SK-N-SH (cell line): Measurements from ENCODE around the gene LAMA4.
"Not testable (repeated sequence)": the region's sequence is repeated elsewhere in the genome, so short reads cannot be mapped to it uniquely, and the experiment has no call there.

Experiments used
- CHD2 ChIP-seq: fragments of 150-350 bp; IDR thresholded peaks from 2 replicates; pipeline ENCODE4 v1.6.1; 2018; ENCODE audit warnings: low read length; ENCODE audit not compliant: partially characterized antibody
- FOSL2 ChIP-seq: IDR thresholded peaks from 2 replicates; pipeline ENCODE4 v1.4.0; 2012; ENCODE audit warnings: low read depth, mild to moderate bottlenecking, moderate library complexity, borderline replicate concordance
- GABPA ChIP-seq: IDR thresholded peaks from 2 replicates; pipeline ENCODE4 v1.4.0; 2012; ENCODE audit warnings: low read depth, mild to moderate bottlenecking
- JUND ChIP-seq: IDR thresholded peaks from 2 replicates; pipeline ENCODE4 v1.4.0; 2012
- POLR2AphosphoS5 ChIP-seq: IDR thresholded peaks from 2 replicates; pipeline ENCODE4 v1.6.1; 2012; ENCODE audit warnings: low read depth, low read length
- RFX5 ChIP-seq: IDR thresholded peaks from 2 replicates; pipeline ENCODE4 v1.6.1; 2012; ENCODE audit warnings: mild to moderate bottlenecking, improper control_type of control experiment, low read length
- SIN3A ChIP-seq: IDR thresholded peaks from 2 replicates; pipeline ENCODE4 v1.6.1; 2012; ENCODE audit warnings: low read depth, mild to moderate bottlenecking, low read length, moderate library complexity, borderline replicate concordance
- TAF1 ChIP-seq: IDR thresholded peaks from 2 replicates; pipeline ENCODE4 v1.6.1; 2012; ENCODE audit warnings: low read depth, mild to moderate bottlenecking, low read length, moderate library complexity, borderline replicate concordance
- TEAD4 ChIP-seq: IDR thresholded peaks from 2 replicates; pipeline ENCODE4 v1.4.0; 2012; ENCODE audit warnings: mild to moderate bottlenecking, borderline replicate concordance; ENCODE audit not compliant: insufficient read depth
- TF ChIP-seq, protein P1 (sequence below): fragments of 200-600 bp; sonication (generic); IDR thresholded peaks from 2 replicates; pipeline ENCODE4 v1.6.1; 2017; ENCODE audit warnings: antibody characterized with exemption, mild to moderate bottlenecking, moderate library complexity

DNA sequence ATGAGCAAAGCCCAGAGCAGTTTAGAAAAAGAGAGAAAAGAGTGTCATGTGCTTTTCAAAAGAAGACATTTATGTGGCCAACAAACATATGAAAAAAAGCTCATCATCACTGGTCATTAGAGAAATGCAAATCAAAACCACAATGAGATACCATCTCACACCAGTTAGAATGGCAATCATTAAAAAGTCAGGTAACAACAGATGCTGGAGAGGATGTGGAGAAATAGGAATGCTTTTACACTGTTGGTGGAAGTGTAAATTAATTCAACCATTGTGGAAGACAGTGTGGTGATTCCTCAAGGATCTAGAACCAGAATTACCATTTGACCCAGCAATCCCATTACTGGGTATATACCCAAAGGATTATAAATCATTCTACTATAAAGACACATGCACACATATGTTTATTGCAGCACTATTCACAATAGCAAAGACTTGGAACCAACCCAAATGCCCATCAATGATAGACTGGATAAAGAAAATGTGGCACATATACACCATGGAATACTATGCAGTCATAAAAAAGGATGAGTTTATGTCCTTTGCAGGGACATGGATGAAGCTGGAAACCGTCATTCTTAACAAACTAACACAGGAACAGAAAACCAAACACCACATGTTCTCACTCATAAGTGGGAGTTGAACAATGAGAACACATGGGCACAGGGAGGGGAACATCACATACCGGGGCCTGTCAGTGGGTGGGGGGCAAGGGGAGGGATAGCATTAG lies 54.0 kb downstream of the LAMA4 start:
- not testable (repeated sequence) for TF ChIP-seq JUND, POLR2AphosphoS5, TEAD4, GABPA, FOSL2, RFX5, TAF1, CHD2, SIN3A
- TF ChIP-seq, protein P1, sequence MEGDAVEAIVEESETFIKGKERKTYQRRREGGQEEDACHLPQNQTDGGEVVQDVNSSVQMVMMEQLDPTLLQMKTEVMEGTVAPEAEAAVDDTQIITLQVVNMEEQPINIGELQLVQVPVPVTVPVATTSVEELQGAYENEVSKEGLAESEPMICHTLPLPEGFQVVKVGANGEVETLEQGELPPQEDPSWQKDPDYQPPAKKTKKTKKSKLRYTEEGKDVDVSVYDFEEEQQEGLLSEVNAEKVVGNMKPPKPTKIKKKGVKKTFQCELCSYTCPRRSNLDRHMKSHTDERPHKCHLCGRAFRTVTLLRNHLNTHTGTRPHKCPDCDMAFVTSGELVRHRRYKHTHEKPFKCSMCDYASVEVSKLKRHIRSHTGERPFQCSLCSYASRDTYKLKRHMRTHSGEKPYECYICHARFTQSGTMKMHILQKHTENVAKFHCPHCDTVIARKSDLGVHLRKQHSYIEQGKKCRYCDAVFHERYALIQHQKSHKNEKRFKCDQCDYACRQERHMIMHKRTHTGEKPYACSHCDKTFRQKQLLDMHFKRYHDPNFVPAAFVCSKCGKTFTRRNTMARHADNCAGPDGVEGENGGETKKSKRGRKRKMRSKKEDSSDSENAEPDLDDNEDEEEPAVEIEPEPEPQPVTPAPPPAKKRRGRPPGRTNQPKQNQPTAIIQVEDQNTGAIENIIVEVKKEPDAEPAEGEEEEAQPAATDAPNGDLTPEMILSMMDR, result not testable (repeated sequence)
